ENCODE data around the gene CLSTN2. TPM values are rescaled to one million over a fixed set of nuclear protein-coding genes. Genes with fewer than 3 reads are reported as not detected.

CLSTN2 gene
- total and polyA plus RNA-seq, 5 experiments from 2014 or later = not detected

GRCh38 chr3:140236836-140237501 lies 302.0 kb downstream of the CLSTN2 start:
- no peak overlapping the region for H3K4me3 Mint-ChIP-seq
- POLR2A ChIA-PET = no interaction called here
- no peak for DNase-seq
- H3K27ac Mint-ChIP-seq = no peak overlapping the region
- H3K36me3 Mint-ChIP-seq = no peaks in the 10 kb centered on the region
- no peak for ATAC-seq
- no peaks in the 10 kb centered on the region for H3K4me1 Mint-ChIP-seq
- H3K9me3 Mint-ChIP-seq = peaks cover 0 to 8% (median 0%) of the 10 kb centered on the region in 9 donors
- peaks cover 0 to 40% (median 10%) of the 10 kb centered on the region in 5 donors for H3K27me3 Mint-ChIP-seq

- Mint-ChIP-seq H3K4me1 (no peaks in the 10 kb centered on the region), H3K9me3 (peaks cover 0 to 5% (median 0%) of the 10 kb centered on the region in 9 donors), H3K27ac (no peak overlapping the region), H3K36me3 (no peaks in the 10 kb centered on the region), H3K27me3 (peaks cover 0 to 25% (median 8%) of the 10 kb centered on the region in 5 donors), H3K4me3 (no peak overlapping the region)
- ATAC-seq = no peak
- DNase-seq = no peak
- POLR2A ChIA-PET = interaction anchor here (0.5 kb wide), 1 partner anchor 611 kb away, joined by 4 read pairs; no protein-coding TSS in a partner anchor
These were observed 303.8 kb downstream of the CLSTN2 start for GRCh38 chr3:140238646-140239314.

GRCh38 chr3:140242818-140243276 lies 307.9 kb downstream of the CLSTN2 start:
- Mint-ChIP-seq H3K27ac (no peak overlapping the region), H3K36me3 (no peaks in the 10 kb centered on the region), H3K9me3 (no peaks in the 10 kb centered on the region), H3K27me3 (peaks cover 0 to 16% (median 4%) of the 10 kb centered on the region in 5 donors), H3K4me1 (no peaks in the 10 kb centered on the region), H3K4me3 (no peak overlapping the region)
- DNase-seq = no peak
- ATAC-seq = no peak
- POLR2A ChIA-PET = no interaction called here

- DNase-seq = no peak
- Mint-ChIP-seq H3K4me1 (no peaks in the 10 kb centered on the region), H3K36me3 (no peaks in the 10 kb centered on the region), H3K4me3 (no peak overlapping the region), H3K27me3 (peaks cover 0 to 21% (median 4%) of the 10 kb centered on the region in 5 donors), H3K27ac (no peak overlapping the region), H3K9me3 (no peaks in the 10 kb centered on the region)
- POLR2A ChIA-PET = no interaction called here
- ATAC-seq = no peak
These were observed 308.6 kb downstream of the CLSTN2 start for GRCh38 chr3:140243575-140243974.

GRCh38 chr3:140244893-140245292 lies 309.9 kb downstream of the CLSTN2 start:
- Mint-ChIP-seq H3K4me3 (no peak overlapping the region), H3K27ac (no peak overlapping the region), H3K27me3 (peaks cover 0 to 21% (median 4%) of the 10 kb centered on the region in 5 donors), H3K4me1 (no peaks in the 10 kb centered on the region), H3K9me3 (no peaks in the 10 kb centered on the region), H3K36me3 (no peaks in the 10 kb centered on the region)
- DNase-seq (no peak), ATAC-seq (no peak)
- POLR2A ChIA-PET = no interaction called here

- DNase-seq (no peak), ATAC-seq (no peak)
- H3K4me3 Mint-ChIP-seq = no peak overlapping the region
- H3K36me3 Mint-ChIP-seq = no peaks in the 10 kb centered on the region
- no peaks in the 10 kb centered on the region for H3K4me1 Mint-ChIP-seq
- H3K27me3 Mint-ChIP-seq = peaks cover 2 to 16% (median 4%) of the 10 kb centered on the region in 5 donors
- H3K9me3 Mint-ChIP-seq = no peaks in the 10 kb centered on the region
- POLR2A ChIA-PET = no interaction called here
- no peak overlapping the region for H3K27ac Mint-ChIP-seq
These were observed 311.6 kb downstream of the CLSTN2 start for GRCh38 chr3:140246578-140246977.

GRCh38 chr3:140247775-140248174 lies 312.8 kb downstream of the CLSTN2 start:
- H3K9me3 Mint-ChIP-seq = no peaks in the 10 kb centered on the region
- no peak overlapping the region for H3K27ac Mint-ChIP-seq
- H3K27me3 Mint-ChIP-seq = peaks cover 2 to 27% (median 4%) of the 10 kb centered on the region in 5 donors
- H3K36me3 Mint-ChIP-seq = no peaks in the 10 kb centered on the region
- DNase-seq (no peak), ATAC-seq (no peak)
- no peak overlapping the region for H3K4me3 Mint-ChIP-seq
- no peaks in the 10 kb centered on the region for H3K4me1 Mint-ChIP-seq
- POLR2A ChIA-PET = no interaction called here

GRCh38 chr3:140249188-140249587 lies 314.2 kb downstream of the CLSTN2 start:
- Mint-ChIP-seq H3K36me3 (no peaks in the 10 kb centered on the region), H3K4me1 (no peaks in the 10 kb centered on the region), H3K4me3 (no peak overlapping the region), H3K27me3 (peaks cover 2 to 27% (median 4%) of the 10 kb centered on the region in 5 donors), H3K9me3 (no peaks in the 10 kb centered on the region), H3K27ac (no peak overlapping the region)
- DNase-seq (no peak), ATAC-seq (no peak)
- POLR2A ChIA-PET = no interaction called here

- peaks cover 2 to 27% (median 4%) of the 10 kb centered on the region in 5 donors for H3K27me3 Mint-ChIP-seq
- no peaks in the 10 kb centered on the region for H3K36me3 Mint-ChIP-seq
- no peak overlapping the region for H3K27ac Mint-ChIP-seq
- H3K4me1 Mint-ChIP-seq = no peaks in the 10 kb centered on the region
- H3K4me3 Mint-ChIP-seq = no peak overlapping the region
- ATAC-seq (no peak), DNase-seq (no peak)
- H3K9me3 Mint-ChIP-seq = no peaks in the 10 kb centered on the region
- POLR2A ChIA-PET = no interaction called here
These were observed 315.2 kb downstream of the CLSTN2 start for GRCh38 chr3:140250010-140250855.

GRCh38 chr3:140250945-140251344 lies 316.0 kb downstream of the CLSTN2 start:
- Mint-ChIP-seq H3K4me1 (no peaks in the 10 kb centered on the region), H3K27me3 (peaks cover 2 to 27% (median 4%) of the 10 kb centered on the region in 5 donors), H3K9me3 (no peaks in the 10 kb centered on the region), H3K4me3 (no peak overlapping the region), H3K36me3 (no peaks in the 10 kb centered on the region), H3K27ac (no peak overlapping the region)
- POLR2A ChIA-PET = no interaction called here
- ATAC-seq (no peak), DNase-seq (no peak)

- Mint-ChIP-seq H3K9me3 (no peaks in the 10 kb centered on the region), H3K4me1 (no peaks in the 10 kb centered on the region), H3K36me3 (no peaks in the 10 kb centered on the region), H3K27me3 (peaks cover 2 to 27% (median 2%) of the 10 kb centered on the region in 5 donors), H3K4me3 (no peak overlapping the region), H3K27ac (no peak overlapping the region)
- POLR2A ChIA-PET = no interaction called here
- no peak for DNase-seq
- ATAC-seq = no peak
These were observed 316.7 kb downstream of the CLSTN2 start for GRCh38 chr3:140251678-140252077.

- no peaks in the 10 kb centered on the region for H3K9me3 Mint-ChIP-seq
- peaks cover 2 to 21% (median 2%) of the 10 kb centered on the region in 5 donors for H3K27me3 Mint-ChIP-seq
These were observed 318.0 kb downstream of the CLSTN2 start for GRCh38 chr3:140252812-140253656.

More at GRCh38 chr3:140252812-140253656, 318.0 kb downstream of the CLSTN2 start:
- Mint-ChIP-seq H3K4me1 (no peaks in the 10 kb centered on the region), H3K4me3 (no peak overlapping the region), H3K27ac (no peak overlapping the region), H3K36me3 (no peaks in the 10 kb centered on the region)
- ATAC-seq (no peak), DNase-seq (no peak)
- POLR2A ChIA-PET = no interaction called here
